Natural killer cell (primary cell): ENCODE results near the gene TPST2. TPM values are rescaled to one million over a fixed set of nuclear protein-coding genes. Genes with fewer than 3 reads are reported as not detected.

Source experiments
- ATAC-seq, 3 donors: fragments of 150-1000 bp in 2 of 3; fragments of 200-7000 bp in 1 of 3; cut with Tn5 transposase; 1 replicate in 1 of 3; 2 replicates in 2 of 3; pipeline ENCODE4 v1.10.0; 2021; ENCODE audit warnings: mild to moderate bottlenecking in 2 of 3, moderate library complexity in 2 of 3
- DNase-seq, 2 donors: peaks; one replicate each; pipeline versions ENCODE4 v3.0.0 to v3.0.0-alpha.2; 2013 to 2021; ENCODE audit warnings: mixed read lengths in 1 of 2
- H3K27ac ChIP-seq: one replicate; pipeline ENCODE4 v1.5.1; 2013; ENCODE audit warnings: mild to moderate bottlenecking, low read length
- H3K27me3 ChIP-seq: one replicate; pipeline ENCODE4 v1.6.1; 2013; ENCODE audit warnings: low read length; ENCODE audit not compliant: control insufficient read depth, insufficient read depth
- H3K36me3 ChIP-seq: one replicate; pipeline ENCODE4 v1.6.1; 2013; ENCODE audit warnings: low read length; ENCODE audit not compliant: control insufficient read depth, insufficient read depth
- H3K4me1 ChIP-seq: one replicate; pipeline ENCODE4 v1.6.1; 2013; ENCODE audit warnings: low read length; ENCODE audit not compliant: control insufficient read depth, insufficient read depth
- H3K4me3 ChIP-seq: one replicate; pipeline ENCODE4 v1.5.1; 2013; ENCODE audit warnings: low read length
- H3K9me3 ChIP-seq: one replicate; pipeline ENCODE4 v1.6.1; 2013; ENCODE audit warnings: low read length; ENCODE audit not compliant: control insufficient read depth, insufficient read depth
- H3K27ac Mint-ChIP-seq, 2 donors: one replicate each; pipeline ENCODE4 v1.8.0; 2022; ENCODE audit warnings: mild to moderate bottlenecking in 2 of 2, mixed read lengths in 2 of 2, moderate library complexity in 1 of 2
- H3K27me3 Mint-ChIP-seq, 2 donors: one replicate each; pipeline ENCODE4 v1.8.0; 2022; ENCODE audit warnings: low read depth in 2 of 2, mixed read lengths in 2 of 2
- H3K36me3 Mint-ChIP-seq: one replicate; pipeline ENCODE4 v1.8.0; 2022; ENCODE audit warnings: mixed read lengths
- H3K4me1 Mint-ChIP-seq, 2 donors: one replicate each; pipeline ENCODE4 v1.8.0; 2022; ENCODE audit warnings: mixed read lengths in 2 of 2
- H3K4me3 Mint-ChIP-seq: one replicate; pipeline ENCODE4 v1.8.0; 2022; ENCODE audit warnings: mild to moderate bottlenecking, moderate library complexity, mixed read lengths
- H3K9me3 Mint-ChIP-seq, 2 donors: one replicate each; pipeline ENCODE4 v1.8.0; 2022; ENCODE audit warnings: mixed read lengths in 2 of 2
- WGBS: methylation state at CpG from one replicate; pipeline ENCODE4 v1.1.7; 2013; ENCODE audit warnings: missing lambda C conversion rate; ENCODE audit not compliant: insufficient coverage; 5-methylcytosine and 5-hydroxymethylcytosine counted together
- intact Hi-C: fragments of 100-400 bp; cut with micrococcal nuclease; formaldehyde crosslinking; loops from one replicate; pipeline ENCODE4 v1.14.2; 2022
- total RNA-seq, 4 donors: library from RNA; stranded (reverse); fragments of 120-200 nt in 1 of 4; gene quantifications; one replicate each; pipeline versions ENCODE4 v1.2.3 to v1.2.4, GENCODE V29; 2013 to 2022
- TF ChIP-seq, protein P1 (sequence below): fragments of 200-600 bp; IDR thresholded peaks from one replicate; pipeline ENCODE4 v1.8.0; 2022; ENCODE audit warnings: antibody characterized with exemption

The TPST2 gene
- total RNA-seq, 3 donors from 2014 or later (not counting 1 experiment from before 2014, with no cell fraction given) = 145 to 206 (median 155) TPM

DNA sequence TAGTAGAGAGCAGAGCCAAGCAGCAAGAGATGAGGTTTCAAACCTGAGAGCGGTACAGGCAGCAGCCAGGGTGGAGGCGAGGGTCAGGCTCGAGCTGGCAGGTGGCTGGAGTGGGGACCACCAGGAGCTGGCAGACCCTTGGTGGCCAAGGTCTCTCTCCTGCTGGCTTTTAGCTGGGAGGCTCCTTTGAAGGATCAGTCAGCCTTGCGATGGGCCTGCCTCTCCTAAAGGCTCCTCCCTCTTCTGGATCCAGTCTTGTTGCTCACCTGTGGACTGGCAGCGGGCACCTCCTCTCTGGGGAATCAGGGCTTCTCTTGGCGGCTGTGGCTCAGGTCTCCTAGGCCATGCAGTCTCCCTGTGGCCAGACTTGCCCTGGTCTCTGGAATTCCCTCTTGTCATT lies 24.8 kb downstream of the TPST2 start:
- intact Hi-C loops = no loop called here
- DNase-seq = no peak
- Histone ChIP-seq H3K36me3 (peaks cover 31% of the 10 kb centered on the region), H3K27ac (no peak overlapping the region), H3K4me3 (no peak overlapping the region), H3K4me1 (peaks cover 78% of the 10 kb centered on the region), H3K27me3 (no peaks in the 10 kb centered on the region), H3K9me3 (no peaks in the 10 kb centered on the region)
- H3K36me3 Mint-ChIP-seq = no peaks in the 10 kb centered on the region
- H3K4me3 Mint-ChIP-seq = peak overlapping the region; percentile 40
- peaks cover 85 to 100% of the 10 kb centered on the region in 2 donors for H3K4me1 Mint-ChIP-seq
- 97% methylated on average over 6 of the region's 6 CpGs for WGBS
- no peak for ATAC-seq
- H3K9me3 Mint-ChIP-seq = no peaks in the 10 kb centered on the region
- peak overlapping the region in 1 of 2 donors; percentile 35 for H3K27ac Mint-ChIP-seq
- no peaks in the 10 kb centered on the region for H3K27me3 Mint-ChIP-seq
- TF ChIP-seq, protein P1, sequence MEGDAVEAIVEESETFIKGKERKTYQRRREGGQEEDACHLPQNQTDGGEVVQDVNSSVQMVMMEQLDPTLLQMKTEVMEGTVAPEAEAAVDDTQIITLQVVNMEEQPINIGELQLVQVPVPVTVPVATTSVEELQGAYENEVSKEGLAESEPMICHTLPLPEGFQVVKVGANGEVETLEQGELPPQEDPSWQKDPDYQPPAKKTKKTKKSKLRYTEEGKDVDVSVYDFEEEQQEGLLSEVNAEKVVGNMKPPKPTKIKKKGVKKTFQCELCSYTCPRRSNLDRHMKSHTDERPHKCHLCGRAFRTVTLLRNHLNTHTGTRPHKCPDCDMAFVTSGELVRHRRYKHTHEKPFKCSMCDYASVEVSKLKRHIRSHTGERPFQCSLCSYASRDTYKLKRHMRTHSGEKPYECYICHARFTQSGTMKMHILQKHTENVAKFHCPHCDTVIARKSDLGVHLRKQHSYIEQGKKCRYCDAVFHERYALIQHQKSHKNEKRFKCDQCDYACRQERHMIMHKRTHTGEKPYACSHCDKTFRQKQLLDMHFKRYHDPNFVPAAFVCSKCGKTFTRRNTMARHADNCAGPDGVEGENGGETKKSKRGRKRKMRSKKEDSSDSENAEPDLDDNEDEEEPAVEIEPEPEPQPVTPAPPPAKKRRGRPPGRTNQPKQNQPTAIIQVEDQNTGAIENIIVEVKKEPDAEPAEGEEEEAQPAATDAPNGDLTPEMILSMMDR = no peak

DNA sequence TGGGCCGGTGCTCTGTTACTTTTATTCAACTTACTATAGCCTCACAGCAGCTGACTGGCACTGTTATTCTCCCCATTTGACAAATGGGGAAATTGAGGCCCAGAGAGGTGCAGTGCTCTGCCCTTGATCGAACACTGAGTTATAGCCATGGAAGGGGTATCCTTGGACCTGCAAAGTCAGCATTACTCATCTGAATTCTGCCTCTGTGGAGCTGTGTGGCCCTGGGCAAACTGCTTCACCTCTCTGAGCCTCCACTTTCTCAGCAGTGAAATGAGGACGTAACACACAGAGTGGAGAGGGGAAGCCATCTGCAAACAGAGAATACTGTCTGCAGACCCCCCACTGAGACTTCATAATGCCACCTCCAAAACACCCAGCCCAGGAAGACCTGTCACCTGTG lies 25.3 kb downstream of the TPST2 start:
- no peaks in the 10 kb centered on the region for H3K27me3 ChIP-seq
- H3K9me3 Mint-ChIP-seq = no peaks in the 10 kb centered on the region
- peaks cover 85 to 100% of the 10 kb centered on the region in 2 donors for H3K4me1 Mint-ChIP-seq
- no peaks in the 10 kb centered on the region for H3K9me3 ChIP-seq
- peaks cover 80% of the 10 kb centered on the region for H3K4me1 ChIP-seq
- no peak overlapping the region for H3K4me3 ChIP-seq
- TF ChIP-seq, protein P1 = no peak
- no peaks in the 10 kb centered on the region for H3K36me3 Mint-ChIP-seq
- peaks cover 36% of the 10 kb centered on the region for H3K36me3 ChIP-seq
- 95% methylated on average over 3 of the region's 3 CpGs for WGBS
- ATAC-seq = no peak
- intact Hi-C loops = no loop called here
- no peak for DNase-seq
- no peak overlapping the region for H3K27ac ChIP-seq
- H3K27ac Mint-ChIP-seq = peak overlapping the region; percentile 35 to 63
- H3K27me3 Mint-ChIP-seq = no peaks in the 10 kb centered on the region
- peak overlapping the region; percentile 53 for H3K4me3 Mint-ChIP-seq

DNA sequence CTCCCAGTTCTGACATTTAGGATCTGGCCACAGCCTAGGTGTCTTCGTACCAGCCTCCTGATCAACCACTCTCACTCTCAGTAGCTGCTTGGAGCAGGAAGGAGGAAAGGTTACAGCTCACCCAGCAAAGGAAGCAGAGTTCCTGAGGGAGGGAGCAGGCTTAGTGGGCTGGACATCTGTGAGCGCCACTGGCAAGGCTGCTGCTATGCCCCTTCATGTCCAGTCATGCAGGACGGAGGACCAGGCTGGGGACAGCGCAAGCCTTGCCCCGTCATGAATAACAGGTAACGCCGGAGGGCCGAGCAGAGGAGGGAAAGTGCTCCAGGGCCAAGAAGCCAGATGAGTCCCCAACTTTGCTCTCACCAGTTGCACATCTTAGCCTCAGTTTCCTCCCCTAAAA lies 25.8 kb downstream of the TPST2 start:
- TF ChIP-seq, protein P1 = no peak
- peaks cover 78% of the 10 kb centered on the region for H3K4me1 ChIP-seq
- H3K9me3 Mint-ChIP-seq = no peaks in the 10 kb centered on the region
- H3K27ac ChIP-seq = no peak overlapping the region
- DNase-seq (no peak), ATAC-seq (no peak)
- no peaks in the 10 kb centered on the region for H3K36me3 Mint-ChIP-seq
- peaks cover 86 to 100% of the 10 kb centered on the region in 2 donors for H3K4me1 Mint-ChIP-seq
- intact Hi-C loops = no loop called here
- peaks cover 36% of the 10 kb centered on the region for H3K36me3 ChIP-seq
- H3K4me3 ChIP-seq = no peak overlapping the region
- H3K27ac Mint-ChIP-seq = peak overlapping the region; percentile 63 to 81
- no peaks in the 10 kb centered on the region for H3K27me3 ChIP-seq
- H3K9me3 ChIP-seq = no peaks in the 10 kb centered on the region
- WGBS = 93% methylated on average over 7 of the region's 8 CpGs
- H3K27me3 Mint-ChIP-seq = no peaks in the 10 kb centered on the region
- peak overlapping the region; percentile 53 for H3K4me3 Mint-ChIP-seq

DNA sequence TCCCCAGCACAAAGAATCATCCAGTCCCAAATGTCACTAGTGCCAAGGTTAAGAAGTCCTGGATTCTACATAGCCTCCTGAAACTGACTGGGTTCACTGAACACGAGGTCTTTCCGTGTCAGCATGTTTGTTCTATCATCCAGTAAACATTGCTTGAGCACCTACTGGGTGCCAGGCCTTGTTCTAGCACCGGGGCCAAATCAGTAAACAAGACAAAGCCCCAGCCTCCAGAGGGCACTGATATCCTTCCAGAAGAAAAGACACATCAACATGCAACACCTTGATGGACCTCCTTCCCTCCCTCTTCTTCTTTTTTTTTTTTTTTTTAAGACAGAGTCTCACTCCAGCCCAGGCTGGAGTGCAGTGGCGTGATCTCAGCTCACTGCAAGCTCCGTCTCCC lies 26.9 kb downstream of the TPST2 start:
- TF ChIP-seq, protein P1 = no peak
- ATAC-seq = no peak
- Histone ChIP-seq H3K4me3 (no peak overlapping the region), H3K4me1 (peaks cover 79% of the 10 kb centered on the region), H3K27ac (no peak overlapping the region), H3K27me3 (no peaks in the 10 kb centered on the region), H3K9me3 (no peaks in the 10 kb centered on the region), H3K36me3 (peaks cover 36% of the 10 kb centered on the region)
- Mint-ChIP-seq H3K27ac (peak overlapping the region; percentile 81 to 87), H3K4me3 (peak overlapping the region; percentile 9), H3K36me3 (no peaks in the 10 kb centered on the region), H3K4me1 (peaks cover 86 to 100% of the 10 kb centered on the region in 2 donors), H3K9me3 (no peaks in the 10 kb centered on the region), H3K27me3 (no peaks in the 10 kb centered on the region)
- intact Hi-C loops = no loop called here
- 90% methylated on average over 5 of the region's 5 CpGs for WGBS
- peak in 1 of 2 donors; percentile 53 for DNase-seq
